Choroid plexus epithelial cell (primary cell): ENCODE data around the gene TOR1A.
"Not testable (repeated sequence)": the region's sequence is repeated elsewhere in the genome, so short reads cannot be mapped to it uniquely, and the experiment has no call there.

ENCODE experiments used
- DNase-seq: peaks from one replicate; pipeline ENCODE4 v3.0.0-alpha.2; 2010; ENCODE audit warnings: low read depth
- H3K4me3 ChIP-seq: 2 replicates; pipeline ENCODE4 v1.5.1; 2011; ENCODE audit warnings: low read depth, mild to moderate bottlenecking, control low read depth, low read length, moderate library complexity
- TF ChIP-seq, protein P1 (sequence below): conservative IDR thresholded peaks from 2 replicates; pipeline ENCODE4 v1.5.1; 2011; ENCODE audit warnings: low read depth, mild to moderate bottlenecking, control low read depth, inconsistent platforms, low read length, moderate library complexity

The TOR1A gene

DNA sequence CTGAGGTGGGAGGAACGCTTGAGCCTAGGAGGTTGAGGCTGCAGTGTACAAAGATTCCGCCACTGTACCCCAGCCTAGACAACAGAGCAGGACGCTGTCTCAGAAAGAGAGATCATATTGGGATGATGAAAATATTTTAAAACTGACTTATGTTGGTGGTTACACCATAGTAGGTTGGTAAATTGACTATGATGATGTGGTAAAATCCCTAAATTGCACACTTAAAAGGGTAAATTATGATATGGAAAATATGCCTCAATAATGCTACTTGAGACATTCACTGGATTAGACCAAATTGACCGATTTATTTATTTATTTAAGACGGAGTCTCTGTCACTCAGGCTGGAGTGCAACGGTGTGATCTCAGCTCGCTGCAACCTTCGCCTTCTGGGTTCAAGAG lies 42.8 kb downstream of the TOR1A start:
- TF ChIP-seq, protein P1, sequence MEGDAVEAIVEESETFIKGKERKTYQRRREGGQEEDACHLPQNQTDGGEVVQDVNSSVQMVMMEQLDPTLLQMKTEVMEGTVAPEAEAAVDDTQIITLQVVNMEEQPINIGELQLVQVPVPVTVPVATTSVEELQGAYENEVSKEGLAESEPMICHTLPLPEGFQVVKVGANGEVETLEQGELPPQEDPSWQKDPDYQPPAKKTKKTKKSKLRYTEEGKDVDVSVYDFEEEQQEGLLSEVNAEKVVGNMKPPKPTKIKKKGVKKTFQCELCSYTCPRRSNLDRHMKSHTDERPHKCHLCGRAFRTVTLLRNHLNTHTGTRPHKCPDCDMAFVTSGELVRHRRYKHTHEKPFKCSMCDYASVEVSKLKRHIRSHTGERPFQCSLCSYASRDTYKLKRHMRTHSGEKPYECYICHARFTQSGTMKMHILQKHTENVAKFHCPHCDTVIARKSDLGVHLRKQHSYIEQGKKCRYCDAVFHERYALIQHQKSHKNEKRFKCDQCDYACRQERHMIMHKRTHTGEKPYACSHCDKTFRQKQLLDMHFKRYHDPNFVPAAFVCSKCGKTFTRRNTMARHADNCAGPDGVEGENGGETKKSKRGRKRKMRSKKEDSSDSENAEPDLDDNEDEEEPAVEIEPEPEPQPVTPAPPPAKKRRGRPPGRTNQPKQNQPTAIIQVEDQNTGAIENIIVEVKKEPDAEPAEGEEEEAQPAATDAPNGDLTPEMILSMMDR: no peak
- no peak for DNase-seq
- no peak overlapping the region for H3K4me3 ChIP-seq

DNA sequence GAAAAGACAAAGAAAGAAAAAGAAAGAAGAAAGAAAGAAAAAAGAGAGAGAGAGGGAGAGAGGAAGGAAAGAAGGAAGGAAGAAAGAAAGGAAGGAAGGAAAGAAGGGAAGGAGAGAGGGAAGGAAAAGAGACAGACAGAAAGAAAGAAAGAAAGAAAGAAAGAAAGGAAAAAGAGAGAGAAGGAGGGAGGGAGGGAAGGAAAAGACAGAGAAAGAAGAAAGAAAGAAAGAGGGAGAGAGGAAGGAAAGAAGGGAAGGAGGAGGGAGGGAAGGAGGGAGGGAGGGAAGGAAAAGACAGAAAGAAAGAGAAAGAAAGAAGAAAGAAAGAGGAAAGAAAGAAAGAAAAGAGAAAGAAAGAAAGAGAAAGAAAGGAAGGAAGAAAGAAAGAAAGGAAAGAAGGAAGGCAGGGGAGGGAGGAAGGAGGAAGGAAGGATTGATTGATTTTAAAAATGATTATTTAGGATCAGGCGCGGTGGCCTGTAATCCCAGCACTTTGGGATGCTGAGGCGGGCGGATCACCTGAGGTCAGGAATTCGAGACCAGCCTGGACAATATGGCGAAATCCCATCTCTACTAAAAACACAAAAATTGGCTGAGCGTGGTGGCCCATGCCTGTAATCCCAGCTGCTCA lies 44.3 kb downstream of the TOR1A start:
- no peak for DNase-seq
- H3K4me3 ChIP-seq: no peak overlapping the region
- TF ChIP-seq, protein P1: no peak

DNA sequence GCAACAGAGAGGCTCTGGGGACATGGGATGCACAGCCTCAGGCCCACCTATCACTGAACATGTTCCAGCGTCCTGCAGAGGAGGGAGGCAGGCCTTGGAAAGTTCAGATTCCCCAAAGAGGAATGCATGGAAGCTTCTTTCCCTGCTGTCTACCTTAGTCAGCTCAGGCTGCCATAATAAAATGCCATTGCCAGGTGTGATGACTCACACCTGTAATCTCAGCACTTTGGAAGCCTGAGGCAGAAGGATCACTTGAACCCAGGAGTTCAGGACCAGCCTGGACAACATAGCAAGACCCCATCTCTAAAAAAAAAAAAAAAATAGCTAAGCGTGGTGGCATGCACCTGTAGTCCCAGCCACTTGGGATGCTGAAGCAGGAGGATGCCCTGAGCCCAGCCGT lies 45.5 kb downstream of the TOR1A start:
- TF ChIP-seq, protein P1: no peak
- no peak overlapping the region for H3K4me3 ChIP-seq
- no peak for DNase-seq

DNA sequence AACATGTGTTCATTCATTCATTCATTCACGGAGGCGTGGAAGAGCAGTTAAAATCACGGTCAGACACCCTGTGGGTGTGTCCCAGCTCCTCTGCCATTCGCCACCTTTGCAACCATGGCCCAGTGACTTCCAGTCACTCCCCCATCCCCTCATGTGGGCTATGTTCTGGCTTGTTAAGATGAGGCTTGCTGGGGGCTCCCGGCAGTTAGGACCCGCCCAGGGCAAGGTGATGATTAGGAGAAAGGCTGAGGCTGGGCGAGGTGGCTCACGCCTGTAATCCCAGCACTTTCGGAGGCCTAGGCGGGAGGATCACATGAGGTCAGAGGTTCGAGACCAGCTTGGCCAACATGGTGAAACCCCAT lies 46.2 kb downstream of the TOR1A start:
- H3K4me3 ChIP-seq: no peak overlapping the region
- TF ChIP-seq, protein P1: no peak
- no peak for DNase-seq

DNA sequence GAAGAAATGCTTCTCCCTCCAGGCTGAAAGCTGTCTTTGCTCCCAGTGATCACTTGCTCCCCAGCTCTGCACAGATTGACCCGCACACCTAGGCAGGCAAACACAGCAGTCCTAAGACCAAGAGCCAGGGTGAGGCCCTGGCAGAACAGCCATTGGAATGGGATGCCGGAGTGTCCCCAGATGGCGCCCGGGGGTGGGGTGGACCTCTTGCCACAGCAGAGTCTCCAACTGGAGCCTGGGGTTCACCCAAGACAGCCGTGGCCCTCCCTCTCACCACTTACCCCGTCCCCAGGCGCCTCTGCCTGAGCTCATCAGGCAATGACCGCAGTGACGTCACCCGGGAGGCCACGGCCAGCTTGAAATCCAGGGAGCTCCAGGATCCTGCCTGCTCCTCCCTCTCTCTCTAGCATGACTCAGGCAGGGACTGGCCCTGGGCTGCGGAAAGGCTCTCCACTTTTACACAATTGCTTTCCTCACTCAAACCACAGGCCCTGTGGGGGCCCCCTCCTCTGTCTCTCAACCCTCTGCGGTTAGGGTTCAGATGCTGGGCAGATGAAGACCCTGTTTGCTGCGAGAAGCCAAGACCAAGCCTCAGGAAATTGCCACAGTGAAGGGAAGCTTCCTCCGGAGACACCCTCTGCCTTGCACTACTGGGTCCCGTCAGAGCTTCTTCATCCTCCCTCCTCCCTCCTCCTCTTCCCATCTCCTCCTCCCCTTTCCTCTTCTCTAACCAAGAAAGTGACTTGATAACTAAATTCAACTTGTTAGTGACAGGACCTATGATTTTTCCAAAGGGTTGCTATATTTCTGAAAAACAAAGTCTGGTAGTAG lies 46.8 kb downstream of the TOR1A start:
- TF ChIP-seq, protein P1: no peak
- peak; percentile 100 for DNase-seq
- H3K4me3 ChIP-seq: peak overlapping the region; percentile 28

DNA sequence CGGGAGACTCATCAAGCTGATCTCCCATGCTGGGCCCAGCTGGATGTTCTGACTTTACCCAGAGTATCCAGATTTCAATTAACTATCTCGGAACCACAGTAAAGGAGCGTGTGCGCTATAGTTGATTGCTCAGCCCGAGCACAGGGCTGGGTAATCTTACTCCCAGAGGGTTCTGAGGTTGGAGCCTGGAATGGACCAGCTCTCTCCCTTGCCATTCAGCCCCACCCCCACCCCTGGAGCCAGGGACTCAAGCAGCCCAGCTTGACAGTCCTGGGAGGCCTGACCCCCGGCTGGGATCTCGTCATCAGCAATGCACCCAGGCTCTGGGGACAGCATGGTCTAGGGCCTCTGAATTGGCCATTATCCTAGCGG lies 47.4 kb downstream of the TOR1A start:
- peak overlapping the region; percentile 28 for H3K4me3 ChIP-seq
- DNase-seq: peak; percentile 86
- TF ChIP-seq, protein P1: no peak

DNA sequence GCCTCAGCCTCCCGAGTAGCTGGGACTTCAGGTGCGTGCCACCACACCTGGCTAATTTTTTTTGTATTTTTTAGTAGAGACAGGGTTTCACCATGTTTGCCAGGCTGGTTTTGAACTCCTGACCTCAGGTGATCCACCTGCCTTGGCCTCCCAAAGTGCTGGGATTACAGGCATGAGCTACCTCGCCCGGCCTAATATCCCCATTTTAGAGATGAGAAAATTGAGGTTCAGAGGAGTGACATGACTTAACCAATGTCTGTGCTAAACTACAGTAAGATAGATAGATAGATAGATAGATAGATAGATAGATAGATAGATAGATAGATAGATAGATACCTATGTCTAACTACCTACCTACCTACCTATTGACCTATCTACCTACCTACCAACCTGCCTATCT lies 47.8 kb downstream of the TOR1A start:
- DNase-seq, H3K4me3 ChIP-seq: not testable (repeated sequence)
